Forelimb muscle (tissue), 1 donor: ENCODE measurements around the gene MYL3. TPM values are rescaled to one million over a fixed set of nuclear protein-coding genes. Genes with fewer than 3 reads are reported as not detected.

ENCODE experiments used
- DNase-seq: peaks from one replicate; pipeline ENCODE4 v3.0.0-alpha.2; 2013; ENCODE audit warnings: low read depth
- polyA plus RNA-seq: library from polyadenylated mRNA; unstranded; fragments of 120-200 nt; gene quantifications from one replicate; pipeline ENCODE4 v1.2.1, GENCODE V29; 2013; ENCODE audit not compliant: insufficient read length

The MYL3 gene
- polyA plus RNA-seq, 1 donor = 312 TPM

GRCh38 chr3:46883054-46883829, 20.0 kb upstream of the MYL3 start:
- DNase-seq = no peak

- no peak for DNase-seq
These were observed 19.3 kb upstream of the MYL3 start for GRCh38 chr3:46882377-46883053.

GRCh38 chr3:46881596-46882376, 18.5 kb upstream of the MYL3 start:
- no peak for DNase-seq

- DNase-seq = no peak
These were observed 17.8 kb upstream of the MYL3 start for GRCh38 chr3:46880884-46881595.

GRCh38 chr3:46878781-46879436, 15.7 kb upstream of the MYL3 start:
- DNase-seq = no peak

GRCh38 chr3:46877406-46878125, 14.3 kb upstream of the MYL3 start, which contains the start of gene PTH1R:
Gene PTH1R (plus strand): TSS chr3:46877721. CDS start chr3:46883560, 5,839 bp downstream.
- no peak for DNase-seq

- DNase-seq = no peak
These were observed 13.4 kb upstream of the MYL3 start for GRCh38 chr3:46876313-46877300.

GRCh38 chr3:46875560-46875959, 12.3 kb upstream of the MYL3 start:
- DNase-seq = no peak

GRCh38 chr3:46874430-46874829, 11.2 kb upstream of the MYL3 start:
- DNase-seq = no peak

- no peak for DNase-seq
These were observed 10.3 kb upstream of the MYL3 start for GRCh38 chr3:46873521-46873920.

GRCh38 chr3:46871222-46871621, 8.0 kb upstream of the MYL3 start:
- DNase-seq = no peak

GRCh38 chr3:46870651-46871050, 7.4 kb upstream of the MYL3 start:
- DNase-seq = no peak

- no peak for DNase-seq
These were observed 6.2 kb upstream of the MYL3 start for GRCh38 chr3:46869440-46869839.

GRCh38 chr3:46868948-46869347, 5.7 kb upstream of the MYL3 start:
- no peak for DNase-seq

GRCh38 chr3:46868287-46868686, 5.0 kb upstream of the MYL3 start:
- DNase-seq = no peak

- DNase-seq = no peak
These were observed 4.3 kb upstream of the MYL3 start for GRCh38 chr3:46867550-46867898.

- DNase-seq = no peak
These were observed 3.7 kb upstream of the MYL3 start for GRCh38 chr3:46866720-46867549.

GRCh38 chr3:46866032-46866595, 2.9 kb upstream of the MYL3 start:
- DNase-seq = no peak
